Fibroblast of peridontal ligament (primary cell): ENCODE measurements around the gene NPFF.

Experiments
- DNase-seq: peaks from one replicate; pipeline ENCODE4 v3.0.0-alpha.2; 2010; ENCODE audit errors: extremely low read depth

Gene NPFF

DNA sequence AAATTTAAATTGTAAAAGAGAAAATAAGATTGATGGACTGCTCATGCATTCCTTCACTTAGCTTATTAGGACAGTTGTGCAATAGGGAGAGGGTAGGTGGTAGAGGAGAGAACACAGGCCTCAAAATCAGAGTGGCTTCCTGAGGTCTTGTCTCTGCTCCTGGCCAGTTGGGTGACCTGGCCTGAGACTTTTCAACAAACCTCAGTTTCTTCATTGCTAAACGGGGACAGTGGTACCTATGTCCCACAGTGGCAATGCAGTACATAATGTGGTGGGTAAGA is 10.6 kb downstream of the NPFF start:
- no peak for DNase-seq

DNA sequence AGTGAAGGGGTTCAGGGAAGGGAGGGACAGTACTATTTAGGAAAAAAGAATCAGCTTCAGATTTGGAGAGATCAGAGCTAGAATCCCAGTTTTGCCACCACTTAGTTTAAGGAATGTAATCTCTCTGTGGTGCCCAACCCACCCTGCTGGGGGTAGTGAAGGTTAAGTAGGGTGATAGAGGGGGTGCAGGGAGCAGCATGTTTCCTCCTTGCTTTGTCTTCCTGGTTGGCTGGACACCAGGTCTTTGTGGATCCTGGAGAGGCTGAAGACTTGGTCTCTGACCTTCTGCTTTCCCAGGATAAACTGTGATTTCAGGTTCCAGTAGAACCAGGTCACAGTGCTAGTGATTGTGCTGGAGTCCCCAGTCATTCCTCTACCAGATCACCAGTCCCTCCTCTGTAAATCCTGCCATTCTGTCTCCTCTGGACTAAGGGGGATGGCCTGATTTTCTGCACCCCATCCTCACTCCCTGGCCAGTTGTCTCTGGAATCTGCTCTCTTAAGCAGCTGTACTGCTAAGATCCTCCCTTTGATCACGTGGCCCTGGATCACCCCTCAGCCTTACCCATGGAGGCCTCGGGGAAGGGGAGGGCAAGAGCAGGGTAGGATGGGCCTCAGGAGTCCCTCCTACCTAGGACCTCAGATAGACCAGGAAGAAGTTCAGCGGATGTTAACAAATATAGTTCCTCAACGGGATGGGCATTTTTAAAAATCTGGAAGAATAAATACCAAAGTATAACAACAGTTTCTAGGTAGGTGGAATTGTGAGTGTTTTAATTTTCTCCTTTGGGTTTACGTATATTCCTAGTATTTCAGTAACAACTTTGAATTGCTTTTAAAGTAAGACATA is 11.2 kb downstream of the NPFF start:
- DNase-seq = peak; percentile 85

DNA sequence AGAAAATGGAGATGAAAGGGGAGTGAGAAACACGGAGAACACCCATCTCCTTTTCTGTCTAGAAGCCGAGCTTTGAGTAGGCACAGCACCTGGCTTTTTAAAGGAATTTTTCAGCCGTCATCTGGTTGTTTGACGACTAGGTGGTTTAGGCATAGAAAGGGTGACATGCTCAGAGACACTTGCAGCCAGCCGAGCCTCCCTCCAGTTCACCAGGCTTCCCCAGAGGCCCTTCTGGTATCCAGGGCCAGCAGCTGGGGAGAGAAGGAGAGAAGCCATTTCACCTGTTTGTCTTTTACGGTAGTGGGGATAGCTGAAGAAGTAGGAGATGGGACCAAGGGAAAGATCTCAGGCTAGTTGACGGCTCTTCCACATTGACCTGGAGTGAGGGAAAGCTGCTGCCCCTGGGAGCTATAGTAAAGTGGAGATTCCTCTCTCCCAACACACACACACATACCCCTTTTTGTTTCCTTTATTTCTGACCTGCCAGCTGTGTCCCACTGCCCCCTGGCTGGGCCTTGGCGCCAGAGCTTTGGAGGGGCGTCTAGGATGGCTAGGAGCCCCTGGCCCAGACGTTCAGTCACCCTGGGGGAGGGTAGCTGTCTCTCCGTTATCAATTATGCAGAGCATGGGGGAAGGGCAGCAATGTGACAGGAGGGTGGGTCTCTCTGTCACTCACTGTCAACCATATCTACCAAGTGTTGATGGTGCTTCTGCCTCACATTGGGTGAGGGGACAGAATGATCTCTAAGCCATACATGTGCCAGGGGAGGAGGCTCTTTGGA is 13.5 kb downstream of the NPFF start:
- no peak for DNase-seq

DNA sequence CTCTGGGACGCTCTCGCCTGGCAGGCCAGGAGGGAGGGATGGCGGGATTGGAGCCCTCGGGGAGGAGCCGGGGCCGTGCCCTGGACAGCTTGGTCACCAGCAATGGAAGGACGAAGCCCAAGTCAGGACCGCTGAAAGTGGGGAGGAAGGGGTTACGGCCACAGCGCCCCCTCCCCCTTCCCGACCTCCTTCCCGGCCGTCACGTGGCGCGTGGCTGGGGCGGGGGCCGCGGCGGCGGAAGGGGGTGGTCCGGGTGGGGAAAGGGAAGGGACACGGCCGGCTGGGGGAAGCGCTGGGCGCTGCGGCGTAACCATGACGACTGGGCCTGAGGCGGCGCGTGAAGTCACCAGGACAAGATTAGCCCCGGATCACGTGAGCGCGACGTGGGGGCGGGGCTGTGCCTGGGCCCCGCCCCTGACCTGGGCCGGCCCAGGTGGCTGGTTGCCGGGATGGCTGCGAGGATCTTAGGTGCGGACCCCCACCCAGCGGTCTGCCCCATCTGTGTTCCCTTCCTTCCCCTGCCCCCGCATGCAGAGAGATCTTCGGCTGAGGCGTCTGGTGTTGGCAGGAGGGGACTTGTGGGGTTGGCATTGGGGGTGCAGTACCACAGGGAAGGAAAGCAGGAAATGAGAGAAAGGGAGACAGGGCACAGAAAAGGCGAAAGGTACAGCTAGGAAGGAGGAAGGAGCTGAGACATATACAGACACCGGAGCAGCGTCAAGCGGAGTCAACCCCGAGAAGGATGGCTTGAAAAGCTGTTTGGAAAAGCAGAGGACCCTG is 14.3 kb downstream of the NPFF start:
- peak; percentile 82 for DNase-seq

DNA sequence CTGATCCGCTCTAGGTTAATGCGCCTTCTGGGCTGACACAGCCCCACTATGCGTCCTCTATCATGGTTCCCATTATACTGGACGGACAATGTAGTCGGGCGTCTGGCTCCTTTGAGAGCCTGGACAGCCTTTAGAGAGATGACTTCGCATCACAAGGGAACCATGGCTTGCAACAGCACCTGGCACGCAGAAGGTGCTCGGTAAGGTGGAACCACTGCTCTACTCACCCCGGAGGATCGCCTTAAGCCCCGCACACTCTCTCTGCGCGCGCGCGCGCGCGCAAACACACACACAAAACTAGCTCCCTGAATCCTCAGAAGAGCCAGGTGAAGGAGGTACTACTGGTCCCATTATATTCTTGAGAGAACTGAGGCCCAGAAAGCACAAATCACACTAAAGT is 15.1 kb downstream of the NPFF start:
- DNase-seq = no peak

DNA sequence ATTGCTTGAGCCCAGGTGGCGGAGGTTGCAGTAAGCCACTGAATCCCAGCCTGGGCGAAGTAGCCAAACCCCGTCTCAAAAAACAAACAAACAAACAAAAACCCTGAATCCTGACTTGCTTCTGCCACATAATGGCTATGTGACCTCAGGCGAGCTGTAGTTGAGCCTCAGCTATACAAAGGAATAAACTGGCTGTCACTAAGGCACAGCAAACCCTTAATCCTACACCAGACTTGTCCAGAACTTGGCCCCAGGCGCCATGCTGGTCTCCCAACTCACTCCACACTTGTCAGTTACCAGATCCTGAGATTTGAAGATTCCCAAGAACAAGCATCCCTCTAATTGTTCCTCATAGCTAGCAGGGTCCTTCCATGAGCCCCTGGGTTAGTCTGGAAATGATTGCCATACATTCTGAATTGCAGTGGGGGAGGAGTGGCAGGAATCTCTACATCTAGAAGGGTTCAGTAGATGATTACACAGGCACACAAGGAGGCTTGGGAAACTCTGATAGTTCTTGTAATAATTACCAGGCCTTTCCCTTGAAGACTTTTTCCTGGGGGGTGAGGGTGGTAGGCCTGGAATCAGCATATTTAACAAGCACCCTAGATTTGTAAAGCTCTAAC is 17.9 kb downstream of the NPFF start:
- no peak for DNase-seq

DNA sequence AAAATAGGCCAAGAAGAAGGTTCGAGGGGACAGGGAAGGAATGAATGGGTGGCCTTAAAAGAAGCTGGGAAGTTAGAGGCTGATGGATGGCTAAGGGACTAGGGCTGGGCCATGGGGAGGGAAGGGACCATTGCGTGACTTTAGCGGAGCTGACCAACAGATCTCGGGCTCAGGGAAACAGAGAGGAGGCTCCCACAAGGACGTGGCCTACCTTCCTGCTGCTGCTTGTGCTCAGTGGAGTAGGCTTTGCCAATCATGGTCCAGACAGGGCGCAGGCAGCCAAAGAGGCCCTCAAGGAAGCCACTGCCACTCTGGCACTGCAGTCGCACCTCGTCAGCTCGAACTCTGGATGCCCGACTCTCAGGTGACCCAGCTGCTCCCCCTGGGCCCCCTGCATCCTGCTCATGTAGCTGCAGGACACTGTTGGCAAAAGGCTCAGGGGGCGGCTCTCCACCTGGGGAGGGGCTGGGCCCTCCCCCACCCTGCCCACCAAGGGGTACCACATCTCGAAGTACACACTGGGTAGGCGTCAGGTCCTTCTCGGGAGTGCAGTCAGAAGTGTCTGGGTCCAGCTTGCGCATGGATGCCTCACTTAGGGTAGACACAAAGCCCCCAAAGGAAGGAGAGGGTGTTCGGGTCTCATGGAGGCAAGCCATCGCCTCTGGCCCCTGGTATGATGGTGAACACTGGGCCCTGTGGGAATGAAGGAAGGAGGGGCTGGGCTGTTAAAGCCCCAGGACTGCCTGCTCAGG is 20.4 kb downstream of the NPFF start:
- no peak for DNase-seq

DNA sequence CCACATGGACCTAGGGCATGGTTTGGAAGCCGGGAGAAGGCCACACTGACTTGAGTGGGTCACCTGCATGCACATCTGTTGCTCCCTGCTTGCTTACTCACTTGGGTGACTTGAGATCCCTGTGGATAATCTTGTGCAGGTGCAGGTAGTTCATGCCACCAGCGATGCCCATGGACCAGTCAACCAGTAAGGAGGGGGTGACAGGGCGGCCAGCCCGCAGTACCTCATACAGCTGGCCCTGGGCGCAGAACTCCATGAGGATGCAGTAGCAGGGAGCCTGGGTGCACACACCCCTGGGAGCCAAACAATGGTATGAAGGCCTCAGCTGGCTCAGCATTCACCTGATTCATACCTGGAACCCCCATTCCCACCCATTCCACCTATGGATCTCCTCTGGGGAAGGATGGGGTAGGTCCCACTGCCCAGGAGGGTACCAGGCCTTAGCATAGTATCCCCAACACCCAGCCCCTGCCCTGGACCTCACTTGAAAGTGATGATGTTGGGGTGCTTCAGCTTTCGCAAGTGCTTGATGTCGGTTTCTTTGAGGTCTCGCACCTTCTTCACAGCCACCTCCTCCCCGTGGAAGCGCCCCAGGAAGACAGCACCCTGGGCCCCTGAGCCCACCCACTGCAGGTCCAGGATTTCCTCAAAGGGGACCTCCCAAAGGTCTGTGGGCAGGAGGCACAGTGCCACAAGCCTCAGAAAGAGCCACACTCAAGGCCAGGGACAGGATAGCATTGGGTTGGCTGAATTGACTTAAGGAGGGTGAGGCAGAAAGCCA is 21.1 kb downstream of the NPFF start:
- no peak for DNase-seq

DNA sequence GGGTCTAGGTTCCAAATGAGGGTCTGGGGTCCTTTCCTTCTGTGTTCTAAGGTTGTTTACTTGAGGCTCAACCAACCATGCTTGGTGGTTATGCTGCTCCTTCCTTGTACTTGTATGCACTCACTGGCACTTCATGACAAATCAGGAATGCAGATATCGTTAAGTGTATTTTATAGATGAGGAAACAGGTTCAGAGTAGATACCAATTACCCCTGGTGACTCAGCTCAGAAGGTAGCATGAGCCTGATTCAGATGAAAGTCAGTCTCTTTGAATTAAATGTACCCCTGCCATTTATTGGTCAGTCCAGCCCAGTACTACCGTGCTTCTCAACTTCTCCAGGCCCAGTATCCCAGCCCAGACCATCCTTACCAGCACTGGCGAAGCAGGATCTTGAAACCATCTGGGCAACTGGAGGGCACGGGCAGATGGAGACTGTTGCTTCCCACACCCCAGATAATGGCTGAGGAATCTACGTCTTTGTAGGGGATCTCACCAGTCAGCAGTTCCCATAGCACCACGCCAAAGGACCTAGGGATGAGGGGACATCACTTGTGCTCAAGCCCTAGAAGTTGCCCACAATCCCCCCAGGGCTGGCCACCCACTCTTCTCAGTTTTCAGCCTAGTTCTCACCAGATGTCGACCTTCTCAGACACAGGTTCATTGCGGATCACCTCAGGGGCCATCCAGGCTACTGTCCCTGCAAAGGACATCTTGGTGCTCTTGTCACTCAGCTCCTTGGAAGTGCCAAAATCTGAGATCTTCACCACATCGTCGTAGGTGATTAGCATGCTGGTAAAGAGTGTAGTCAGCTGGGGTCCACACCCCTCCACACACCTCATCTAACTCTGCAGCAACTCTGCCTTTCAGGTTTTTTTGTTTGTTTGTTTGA is 22.4 kb downstream of the NPFF start:
- DNase-seq = no peak

DNA sequence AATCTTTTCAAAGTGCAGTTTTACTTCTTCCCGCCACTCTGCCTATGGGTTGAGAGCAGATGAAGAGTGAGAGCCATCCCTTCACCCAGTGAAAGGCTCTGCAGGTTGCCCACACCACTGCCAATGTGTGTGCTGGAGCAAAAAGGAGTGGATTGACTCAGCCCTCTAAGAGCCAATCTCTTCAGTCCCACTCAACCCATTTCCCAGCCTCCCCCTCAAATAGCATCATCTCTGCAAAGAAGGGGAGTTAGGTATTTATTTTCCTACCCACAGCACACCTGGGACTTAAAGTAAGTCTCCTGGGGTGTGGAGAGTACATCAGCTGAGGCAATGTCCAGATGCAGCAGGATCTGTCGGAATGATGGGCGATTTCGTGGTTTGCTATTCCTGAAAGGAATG is 23.3 kb downstream of the NPFF start:
- no peak for DNase-seq

DNA sequence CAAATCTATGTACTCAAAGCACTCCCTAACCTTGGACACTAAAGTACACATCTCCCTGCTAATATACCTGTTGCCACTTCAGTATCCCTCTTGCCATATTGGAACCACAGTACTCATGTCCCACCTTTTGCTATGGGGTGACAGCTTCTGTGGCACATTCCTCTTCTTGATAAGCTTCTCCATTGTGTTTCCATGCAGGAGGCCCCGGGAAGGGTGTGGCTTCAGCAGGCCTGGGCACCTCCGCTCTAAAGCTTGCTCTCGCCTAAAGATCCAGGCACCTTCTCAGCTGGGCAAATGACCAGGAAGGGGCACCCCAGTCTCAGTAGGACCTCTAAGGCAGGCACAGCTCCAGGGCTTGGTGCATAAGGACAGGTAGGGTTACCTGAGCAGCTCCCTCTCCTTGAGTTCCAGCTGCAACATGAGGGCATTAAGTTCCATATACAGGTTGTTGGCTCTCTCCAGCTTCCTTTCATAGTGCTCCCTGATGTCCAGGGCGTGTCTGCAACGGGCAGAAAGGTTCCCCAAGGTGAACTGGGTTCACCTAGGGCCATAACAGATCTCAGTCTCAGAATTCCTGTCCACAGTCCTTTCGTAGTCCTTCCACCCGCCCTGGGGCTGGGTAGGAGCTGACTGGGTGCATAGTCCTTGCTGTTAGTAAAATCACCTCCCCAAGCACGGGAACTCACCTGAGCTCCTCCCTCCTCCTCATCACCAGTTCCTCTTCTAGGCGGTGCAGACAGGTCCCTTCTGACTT is 23.9 kb downstream of the NPFF start:
- DNase-seq = no peak

DNA sequence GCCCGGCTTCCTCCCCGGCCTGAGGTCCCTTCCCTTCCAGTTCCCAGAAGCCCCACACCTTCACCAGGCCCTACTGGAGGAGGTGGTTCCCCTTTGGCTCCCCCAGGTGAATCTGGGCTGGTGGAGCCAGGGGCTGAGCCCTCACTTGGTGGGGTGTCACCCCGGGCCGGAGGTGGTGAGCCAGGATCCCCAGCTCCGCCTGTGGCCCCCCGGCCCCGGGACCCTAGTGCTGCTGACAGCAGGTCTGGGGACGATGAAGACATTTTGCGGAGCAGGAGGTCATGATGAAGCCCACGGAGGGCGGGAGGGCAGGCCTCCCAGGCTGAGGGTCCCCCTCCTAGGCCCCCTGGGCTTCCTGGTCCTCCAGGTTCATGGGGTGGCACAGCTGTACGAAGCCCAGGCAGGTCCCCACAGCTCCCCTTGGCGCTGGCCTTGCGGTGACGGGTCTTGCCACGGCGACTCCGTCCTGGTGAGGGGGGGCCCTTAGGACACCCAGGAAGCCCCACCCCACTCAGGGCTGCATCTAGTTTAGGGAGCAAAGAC is 24.6 kb downstream of the NPFF start:
- no peak for DNase-seq

DNA sequence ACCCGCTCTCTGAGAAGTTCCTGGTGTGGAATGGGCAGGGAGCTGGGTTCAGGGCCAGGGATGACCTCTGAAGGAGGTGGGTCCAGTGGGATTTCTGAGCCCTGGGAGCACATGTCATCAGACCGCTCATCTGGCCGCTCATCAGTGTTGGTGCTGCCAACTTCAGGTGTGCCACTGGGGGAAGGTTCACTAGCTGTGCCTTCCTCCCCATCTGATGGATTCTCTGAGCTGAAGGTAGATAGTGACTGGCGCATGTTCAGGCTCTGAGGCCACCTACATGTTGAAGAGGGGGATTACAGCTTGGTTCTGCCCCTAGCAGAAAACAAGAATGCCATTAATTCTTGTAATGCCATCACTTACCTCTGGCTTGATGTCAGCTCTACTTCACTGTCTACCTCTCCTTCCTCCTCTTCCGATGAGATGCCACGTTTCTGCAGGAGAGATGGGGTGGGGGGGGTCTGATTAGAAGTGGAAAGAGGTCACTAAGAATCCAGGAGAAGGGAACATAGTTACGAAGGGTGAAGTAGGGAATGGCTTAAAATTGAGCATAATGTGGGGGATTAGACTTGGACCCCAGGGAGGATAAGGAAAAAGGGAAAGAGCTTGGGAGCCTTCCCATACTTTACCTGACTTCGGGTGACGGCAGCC is 25.2 kb downstream of the NPFF start:
- DNase-seq = no peak

DNA sequence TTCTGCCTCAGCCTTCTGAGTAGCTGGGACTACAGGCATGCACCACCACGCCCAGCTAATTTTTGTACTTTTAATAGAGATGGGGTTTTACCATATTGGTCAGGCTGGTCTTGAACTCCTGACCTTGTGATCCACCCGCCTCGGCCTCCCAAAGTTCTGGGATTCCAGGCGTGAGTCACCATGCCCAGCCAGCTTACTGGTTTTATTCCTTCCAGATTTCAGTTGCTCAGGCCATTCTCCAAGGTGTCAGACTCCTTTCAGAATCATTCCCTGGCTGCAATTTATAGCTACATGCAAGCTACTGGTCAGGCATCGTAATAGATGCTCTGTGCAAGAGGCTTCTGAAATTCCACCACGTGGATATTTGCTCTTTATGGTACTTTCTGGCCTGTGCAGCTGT is 25.8 kb downstream of the NPFF start:
- peak; percentile 88 for DNase-seq

DNA sequence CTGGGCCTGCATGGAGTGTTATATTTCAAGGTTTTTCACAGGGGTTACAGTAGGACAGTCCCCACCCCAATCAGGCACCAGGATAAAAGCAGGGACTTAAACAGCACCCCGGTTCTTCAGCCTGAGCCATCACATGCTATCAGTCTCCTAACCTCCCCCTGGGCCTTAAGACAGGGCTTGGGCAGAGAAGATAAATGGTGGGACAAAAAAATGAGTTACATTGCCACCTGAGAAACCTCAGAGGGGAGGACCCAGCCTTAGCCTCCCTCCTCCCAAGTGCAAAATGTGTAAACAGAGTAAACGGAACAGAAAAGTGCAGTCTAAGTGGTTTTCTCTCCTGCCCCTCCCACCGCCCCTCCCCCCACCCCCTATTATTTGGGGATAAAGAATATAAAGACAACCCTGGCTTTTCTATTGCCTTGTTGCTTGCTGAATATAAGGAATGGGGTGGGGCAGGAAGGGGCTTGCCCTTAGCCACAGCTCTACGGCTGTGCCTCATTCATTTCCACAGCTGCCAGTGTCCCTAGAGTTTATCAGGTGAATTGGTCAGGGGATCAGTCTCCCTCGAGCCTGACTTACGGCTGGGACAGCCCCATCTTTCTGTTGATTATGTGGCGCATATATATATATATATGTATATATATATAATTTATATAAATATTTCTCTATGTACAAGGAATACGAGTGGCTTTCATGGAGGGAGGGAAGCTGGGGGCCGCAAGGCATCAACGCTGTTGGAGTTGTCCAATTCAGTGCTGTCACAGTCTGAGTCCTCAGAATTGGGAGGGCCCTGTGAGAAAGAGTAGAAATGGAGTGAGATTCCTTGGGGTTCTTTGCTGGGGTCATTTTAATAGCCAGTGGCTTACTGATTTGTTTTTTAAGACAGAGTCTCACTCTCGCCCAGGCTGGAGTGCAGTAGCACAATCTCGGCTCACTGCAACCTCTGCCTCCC is 26.5 kb downstream of the NPFF start:
- DNase-seq = no peak

DNA sequence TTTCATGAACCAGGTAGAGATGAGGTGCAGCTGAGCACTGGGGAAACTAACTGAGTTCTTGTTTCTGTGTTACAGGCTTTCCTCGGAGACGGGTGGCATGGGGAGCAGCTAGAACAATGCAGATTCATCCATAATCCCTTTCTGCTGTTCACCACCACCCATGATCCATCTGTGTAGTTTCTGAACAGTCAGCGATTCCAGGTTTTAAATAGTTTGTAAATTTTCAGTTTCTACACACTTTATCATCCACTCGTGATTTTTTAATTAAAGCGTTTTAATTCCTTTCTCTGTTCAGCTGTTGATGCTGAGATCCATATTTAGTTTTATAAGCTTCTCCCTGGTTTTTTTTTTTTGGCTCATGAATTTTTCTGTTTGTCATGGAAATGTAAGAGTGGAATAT is 28.0 kb downstream of the NPFF start:
- DNase-seq = no peak

DNA sequence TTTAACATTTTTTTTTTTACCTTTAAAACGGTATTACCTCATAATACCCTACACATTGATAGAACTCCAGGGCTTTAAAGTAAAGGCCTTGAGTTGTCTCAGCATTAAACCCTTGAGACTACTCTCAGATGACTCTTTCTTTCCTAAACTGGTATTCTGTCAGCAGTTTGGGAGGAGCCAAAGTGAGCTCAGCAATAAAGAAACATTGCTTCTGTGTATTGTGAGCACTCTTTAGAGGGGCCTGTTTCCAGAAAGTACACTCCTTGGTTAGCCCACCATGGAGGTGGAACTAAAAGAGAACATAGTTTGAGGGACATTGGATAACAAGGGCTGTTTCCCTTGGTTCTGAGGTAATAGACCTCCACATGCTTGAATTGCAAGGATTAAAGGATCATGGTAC is 28.4 kb downstream of the NPFF start:
- peak; percentile 58 for DNase-seq
